GM12873 (cell line): ENCODE data around the gene PRR23E.

ENCODE experiments used
- TF ChIP-seq, protein P1 (sequence below): IDR thresholded peaks from 2 replicates; pipeline ENCODE4 v1.5.1; 2012; ENCODE audit warnings: low read depth, mild to moderate bottlenecking, moderate library complexity, low read length, control low read depth; ENCODE audit not compliant: insufficient read depth; ENCODE audit errors: missing control alignments

The PRR23E gene

DNA sequence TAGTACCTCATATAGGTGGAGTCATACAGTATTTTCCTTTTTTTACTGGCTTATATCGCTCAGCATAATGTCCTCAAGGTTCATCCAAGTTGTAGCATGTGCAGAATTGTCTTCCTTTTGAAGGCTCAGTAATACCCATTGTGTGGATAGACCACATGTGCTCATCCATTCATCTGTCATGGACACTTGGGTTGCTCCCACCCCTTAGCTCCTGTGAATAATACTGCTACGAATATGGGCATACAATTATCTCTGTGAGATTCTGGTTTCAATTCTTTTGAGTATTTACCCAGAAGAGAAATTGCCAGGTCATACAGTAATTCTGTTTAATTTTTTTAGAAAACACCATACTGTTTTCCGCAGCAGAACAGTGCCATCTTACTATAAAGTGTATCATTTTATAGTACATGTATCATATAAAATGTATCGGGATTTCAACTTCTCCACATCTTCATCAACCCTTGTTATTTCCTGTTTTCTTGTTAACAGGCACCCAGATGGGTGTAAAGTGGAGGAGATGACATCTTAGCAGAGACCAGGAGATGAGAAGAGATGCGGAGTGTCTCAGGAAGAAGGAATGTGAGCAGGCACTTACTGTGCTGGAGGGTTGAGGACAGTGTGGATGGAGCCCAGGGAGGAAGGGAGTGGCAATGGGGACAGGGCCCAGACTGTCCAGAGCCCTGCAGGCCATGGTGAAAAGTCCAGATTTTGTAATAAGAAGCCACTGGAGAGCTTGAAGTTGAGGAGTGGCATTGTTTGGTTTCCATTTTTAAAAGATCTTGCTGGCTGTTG, 27.0 kb upstream of the PRR23E start:
- TF ChIP-seq, protein P1, sequence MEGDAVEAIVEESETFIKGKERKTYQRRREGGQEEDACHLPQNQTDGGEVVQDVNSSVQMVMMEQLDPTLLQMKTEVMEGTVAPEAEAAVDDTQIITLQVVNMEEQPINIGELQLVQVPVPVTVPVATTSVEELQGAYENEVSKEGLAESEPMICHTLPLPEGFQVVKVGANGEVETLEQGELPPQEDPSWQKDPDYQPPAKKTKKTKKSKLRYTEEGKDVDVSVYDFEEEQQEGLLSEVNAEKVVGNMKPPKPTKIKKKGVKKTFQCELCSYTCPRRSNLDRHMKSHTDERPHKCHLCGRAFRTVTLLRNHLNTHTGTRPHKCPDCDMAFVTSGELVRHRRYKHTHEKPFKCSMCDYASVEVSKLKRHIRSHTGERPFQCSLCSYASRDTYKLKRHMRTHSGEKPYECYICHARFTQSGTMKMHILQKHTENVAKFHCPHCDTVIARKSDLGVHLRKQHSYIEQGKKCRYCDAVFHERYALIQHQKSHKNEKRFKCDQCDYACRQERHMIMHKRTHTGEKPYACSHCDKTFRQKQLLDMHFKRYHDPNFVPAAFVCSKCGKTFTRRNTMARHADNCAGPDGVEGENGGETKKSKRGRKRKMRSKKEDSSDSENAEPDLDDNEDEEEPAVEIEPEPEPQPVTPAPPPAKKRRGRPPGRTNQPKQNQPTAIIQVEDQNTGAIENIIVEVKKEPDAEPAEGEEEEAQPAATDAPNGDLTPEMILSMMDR: no peak

DNA sequence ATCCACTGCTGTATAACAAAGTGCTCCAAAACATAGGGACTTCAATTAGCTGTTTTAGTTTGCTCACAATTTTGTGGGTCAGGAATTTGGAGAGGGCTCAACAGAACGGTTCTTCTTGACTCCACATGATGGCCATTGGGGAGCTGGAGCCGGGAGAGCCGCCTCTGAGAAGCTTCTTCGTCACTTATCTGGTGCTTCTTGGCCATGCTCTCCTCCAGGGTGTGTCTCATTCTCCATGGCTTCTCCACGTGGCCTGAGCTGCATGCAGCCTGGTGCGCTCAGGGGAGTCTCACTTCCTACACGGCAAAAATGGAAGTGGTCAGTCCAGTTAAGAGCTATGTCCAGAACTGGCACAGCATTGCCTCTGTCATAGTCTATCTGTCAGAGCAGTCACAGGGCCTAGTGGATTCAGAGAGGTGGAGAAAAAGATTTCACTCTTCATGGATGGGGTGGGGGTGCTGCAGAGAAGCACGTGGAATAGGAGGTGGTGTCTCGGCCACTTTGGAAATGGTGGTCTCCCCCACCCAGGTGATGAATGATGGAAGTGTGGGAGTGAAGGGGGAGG, 26.3 kb upstream of the PRR23E start:
- TF ChIP-seq, protein P1: no peak

DNA sequence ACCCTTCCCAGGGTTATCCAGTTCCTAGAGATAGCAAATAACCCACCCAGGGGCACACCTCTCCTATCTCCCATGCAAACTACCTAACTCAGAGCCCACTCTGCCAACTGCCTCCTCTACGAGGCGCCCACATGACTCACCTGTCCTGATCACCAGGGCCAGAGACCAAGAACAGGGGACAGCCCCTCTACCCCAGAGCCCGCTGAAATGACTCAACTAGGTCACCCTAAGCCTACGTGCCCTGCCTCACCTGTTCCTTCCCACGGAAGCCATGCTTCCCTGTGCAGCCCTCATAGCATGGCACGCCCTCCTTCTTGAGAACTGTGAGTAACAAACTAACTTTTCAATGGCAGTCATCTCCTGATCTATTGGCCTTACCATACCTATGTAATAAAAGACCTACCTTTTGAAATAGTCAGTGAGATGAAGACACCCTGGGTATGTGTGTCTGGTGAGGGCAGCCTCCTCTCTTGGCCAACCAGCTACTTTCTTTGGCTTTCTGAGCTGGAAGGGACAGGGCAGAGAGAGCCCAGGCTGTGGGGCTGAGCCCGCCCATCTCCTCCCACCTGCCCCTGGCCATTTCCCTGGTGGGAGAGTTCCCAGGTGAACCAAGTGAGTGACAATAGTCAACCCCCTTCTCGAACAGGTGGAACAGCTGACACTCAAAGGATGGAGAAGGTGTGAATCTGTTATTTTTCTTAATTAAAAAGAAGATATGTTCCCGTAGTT, 25.5 kb upstream of the PRR23E start:
- TF ChIP-seq, protein P1: no peak

DNA sequence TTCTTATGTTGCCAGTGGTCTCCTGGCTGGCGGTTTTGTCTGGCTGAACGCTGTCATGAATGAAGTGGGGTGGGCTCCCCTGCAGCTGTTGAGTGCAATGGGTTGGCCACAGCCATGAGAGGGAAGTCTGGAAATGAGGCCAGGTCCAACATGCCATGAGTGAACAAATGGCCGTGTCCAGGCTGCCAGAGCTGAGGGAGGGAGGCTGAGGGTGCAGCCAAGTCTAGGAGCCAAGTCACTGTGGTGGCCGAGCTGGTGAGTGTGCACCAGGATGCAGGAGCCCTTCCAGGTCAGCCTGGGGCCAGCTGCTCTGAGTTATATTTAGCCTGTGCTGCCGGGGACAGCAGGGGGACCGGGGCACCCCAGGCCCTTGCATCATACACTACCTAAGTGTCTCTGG, 24.7 kb upstream of the PRR23E start:
- TF ChIP-seq, protein P1: no peak

DNA sequence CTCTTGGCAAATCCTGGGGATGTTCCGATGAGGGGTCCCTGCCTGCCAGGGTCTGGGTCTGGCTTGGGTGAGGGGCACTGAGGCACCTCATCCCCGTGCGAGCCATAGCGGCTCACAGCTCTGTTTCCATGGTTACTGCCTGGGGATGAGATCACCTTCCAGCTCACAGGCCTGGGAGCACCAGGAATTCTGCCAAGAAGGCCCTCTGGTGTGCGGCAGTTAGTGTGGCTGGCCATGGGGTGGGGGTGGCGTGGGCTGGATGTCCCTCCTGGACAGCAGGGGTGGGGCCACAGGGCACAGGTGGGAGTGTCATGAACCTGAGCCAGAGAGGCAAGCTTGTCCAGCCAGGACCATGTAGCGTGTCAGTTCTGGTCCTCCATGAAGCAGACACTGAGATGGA, 22.1 kb upstream of the PRR23E start:
- TF ChIP-seq, protein P1: no peak

DNA sequence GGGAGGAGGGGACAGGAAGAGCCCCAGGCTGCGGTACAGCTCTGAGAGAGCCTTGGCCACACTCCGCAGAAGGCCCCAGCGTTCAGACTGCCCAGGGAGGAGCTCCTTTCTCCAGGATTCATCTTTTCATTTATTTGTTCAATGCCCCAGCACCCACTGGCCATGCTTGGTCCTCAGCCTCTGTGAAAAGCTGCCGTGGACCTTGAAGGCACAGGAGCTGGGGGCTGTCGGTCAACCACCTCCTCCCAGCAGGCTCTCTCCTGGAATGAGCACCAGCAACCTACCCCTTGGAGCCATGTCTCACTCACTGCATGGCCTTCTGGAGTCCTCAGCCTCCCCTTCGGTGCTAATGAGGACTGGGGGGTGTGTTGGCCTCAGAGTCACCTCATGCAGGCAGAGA, 21.6 kb upstream of the PRR23E start:
- TF ChIP-seq, protein P1: no peak

DNA sequence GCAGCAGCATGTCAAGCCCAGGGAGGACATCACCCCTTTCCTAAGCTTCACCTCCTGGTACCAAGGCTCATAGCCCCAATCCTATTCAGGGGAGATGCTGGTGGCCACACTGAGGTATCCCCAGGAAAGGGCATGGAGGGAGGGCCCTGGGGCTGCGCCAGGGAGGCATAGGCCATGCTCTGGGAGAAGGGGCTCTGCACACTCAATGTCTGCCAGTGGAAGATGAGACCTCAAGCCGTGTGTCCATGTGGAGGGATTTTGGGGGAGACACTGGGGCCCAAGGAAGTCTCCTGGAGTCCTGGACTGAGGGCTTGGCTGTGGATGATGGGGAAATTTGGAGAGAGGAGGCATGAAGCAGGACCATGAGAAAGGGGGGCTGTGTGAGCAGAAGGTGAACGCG, 21.2 kb upstream of the PRR23E start:
- TF ChIP-seq, protein P1: no peak
